ENCODE measurements around the gene WNT4.

The WNT4 gene

GRCh38 chr1:22163137-22163536 is 20.2 kb upstream of the WNT4 start:
- no peak for DNase-seq

GRCh38 chr1:22159891-22160290 is 17.0 kb upstream of the WNT4 start:
- DNase-seq, result no peak

- DNase-seq, result no peak
Observed at GRCh38 chr1:22158654-22159053, 15.8 kb upstream of the WNT4 start.

GRCh38 chr1:22157359-22157966 is 14.6 kb upstream of the WNT4 start:
- DNase-seq, result no peak

- no peak for DNase-seq
Observed at GRCh38 chr1:22155517-22155916, 12.6 kb upstream of the WNT4 start.

GRCh38 chr1:22154626-22155025 is 11.7 kb upstream of the WNT4 start:
- DNase-seq, result no peak

GRCh38 chr1:22153660-22154437 is 11.0 kb upstream of the WNT4 start:
- DNase-seq, result no peak

GRCh38 chr1:22150923-22151322 is 8.0 kb upstream of the WNT4 start:
- no peak for DNase-seq

- no peak for DNase-seq
Observed at GRCh38 chr1:22142315-22143064, 407 bp downstream of the WNT4 start.

- no peak for DNase-seq
Observed at GRCh38 chr1:22141554-22142314, 1.2 kb downstream of the WNT4 start.

GRCh38 chr1:22140694-22141093 is 2.2 kb downstream of the WNT4 start:
- no peak for DNase-seq

GRCh38 chr1:22139817-22140216 is 3.1 kb downstream of the WNT4 start:
- DNase-seq, result no peak

- DNase-seq, result no peak
Observed at GRCh38 chr1:22139066-22139594, 3.8 kb downstream of the WNT4 start.

GRCh38 chr1:22137004-22137720 is 5.7 kb downstream of the WNT4 start:
- no peak for DNase-seq

GRCh38 chr1:22133931-22134324 is 9.0 kb downstream of the WNT4 start:
- DNase-seq, result no peak

GRCh38 chr1:22133247-22133930 is 9.5 kb downstream of the WNT4 start:
- DNase-seq, result no peak

- no peak for DNase-seq
Observed at GRCh38 chr1:22132517-22133235, 10.2 kb downstream of the WNT4 start.

GRCh38 chr1:22131875-22132486 is 10.9 kb downstream of the WNT4 start:
- DNase-seq, result peak; percentile 60

- DNase-seq, result no peak
Observed at GRCh38 chr1:22131062-22131461, 11.8 kb downstream of the WNT4 start.

- DNase-seq, result no peak
Observed at GRCh38 chr1:22129501-22130117, 13.3 kb downstream of the WNT4 start.
